Measurements from ENCODE around the gene SCN3A.

- TF ChIP-seq CTCF (IDR thresholded peaks at IDR 0.05; ENCODE audit: insufficient read depth, low read depth, low read length) (no peak), EZH2 (IDR thresholded peaks at IDR 0.05; ENCODE audit: insufficient read depth, low read length) (no peak)
Measured at GRCh38 chr2:165057308-165057707, 146.5 kb downstream of the SCN3A start.
